ENCODE data around the gene TNFRSF8.

DNA sequence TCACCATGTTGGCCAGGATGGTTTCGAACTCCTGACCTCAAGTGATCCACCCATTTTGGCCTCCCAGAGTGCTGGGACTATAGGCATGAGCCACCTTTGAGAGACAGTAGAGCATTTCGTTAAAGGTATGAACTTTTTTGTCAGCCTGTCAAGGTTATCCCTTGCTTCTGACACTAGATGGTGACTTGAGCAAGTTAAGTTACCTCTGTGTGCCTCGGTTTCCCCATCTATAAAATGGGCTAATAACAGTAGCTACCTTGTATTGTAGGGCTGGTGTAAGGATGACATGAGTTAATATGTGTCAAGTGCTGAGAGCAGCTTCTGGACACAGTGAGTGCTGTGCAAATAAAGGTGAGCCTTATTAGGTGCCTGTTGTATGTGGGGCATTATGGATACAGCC, 8.8 kb downstream of the TNFRSF8 start:
- no peak for TF ChIP-seq EZH2 (IDR thresholded peaks at IDR 0.05; ENCODE audit: borderline replicate concordance, insufficient read depth, low read depth, low read length, poor library complexity, severe bottlenecking)
- TF ChIP-seq, protein P1, sequence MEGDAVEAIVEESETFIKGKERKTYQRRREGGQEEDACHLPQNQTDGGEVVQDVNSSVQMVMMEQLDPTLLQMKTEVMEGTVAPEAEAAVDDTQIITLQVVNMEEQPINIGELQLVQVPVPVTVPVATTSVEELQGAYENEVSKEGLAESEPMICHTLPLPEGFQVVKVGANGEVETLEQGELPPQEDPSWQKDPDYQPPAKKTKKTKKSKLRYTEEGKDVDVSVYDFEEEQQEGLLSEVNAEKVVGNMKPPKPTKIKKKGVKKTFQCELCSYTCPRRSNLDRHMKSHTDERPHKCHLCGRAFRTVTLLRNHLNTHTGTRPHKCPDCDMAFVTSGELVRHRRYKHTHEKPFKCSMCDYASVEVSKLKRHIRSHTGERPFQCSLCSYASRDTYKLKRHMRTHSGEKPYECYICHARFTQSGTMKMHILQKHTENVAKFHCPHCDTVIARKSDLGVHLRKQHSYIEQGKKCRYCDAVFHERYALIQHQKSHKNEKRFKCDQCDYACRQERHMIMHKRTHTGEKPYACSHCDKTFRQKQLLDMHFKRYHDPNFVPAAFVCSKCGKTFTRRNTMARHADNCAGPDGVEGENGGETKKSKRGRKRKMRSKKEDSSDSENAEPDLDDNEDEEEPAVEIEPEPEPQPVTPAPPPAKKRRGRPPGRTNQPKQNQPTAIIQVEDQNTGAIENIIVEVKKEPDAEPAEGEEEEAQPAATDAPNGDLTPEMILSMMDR (IDR thresholded peaks at IDR 0.05): no peak
